GM12864 (cell line): ENCODE results near the gene PHTF2.

Source experiments
- DNase-seq: peaks from one replicate; pipeline ENCODE4 v3.0.0-alpha.2; 2011; ENCODE audit warnings: low read depth
- H3K4me3 ChIP-seq: 2 replicates; pipeline ENCODE4 v1.5.1; 2011; ENCODE audit warnings: mild to moderate bottlenecking, low read depth, low read length, control low read depth
- CTCF ChIP-seq: IDR thresholded peaks from 2 replicates; pipeline ENCODE4 v1.5.1; 2011; ENCODE audit warnings: low read depth, mild to moderate bottlenecking, moderate library complexity, low read length, control low read depth, inconsistent platforms; ENCODE audit errors: missing control alignments

PHTF2 gene

GRCh38 chr7:77798394-77799077, at the start of gene PHTF2, which contains the start of gene TMEM60:
PHTF2 (plus strand) TSS chr7:77798773.
TMEM60 (minus strand) TSS chr7:77798434; CDS start chr7:77794373, 4,061 bp downstream.
- TF ChIP-seq CTCF, result peak; percentile 59
- peak; percentile 98 for DNase-seq
- peak within 1 kb of the TSS; percentile 97 for H3K4me3 ChIP-seq

GRCh38 chr7:77752016-77752415, 46.6 kb upstream of the PHTF2 start:
- no peak for TF ChIP-seq CTCF
- no peak for DNase-seq
- no peak overlapping the region for H3K4me3 ChIP-seq

GRCh38 chr7:77753173-77753572, 45.4 kb upstream of the PHTF2 start:
- H3K4me3 ChIP-seq, result no peak overlapping the region
- no peak for TF ChIP-seq CTCF
- no peak for DNase-seq

GRCh38 chr7:77757589-77757988, 41.0 kb upstream of the PHTF2 start:
- no peak for TF ChIP-seq CTCF
- no peak overlapping the region for H3K4me3 ChIP-seq
- peak; percentile 47 for DNase-seq

- DNase-seq, result peak; percentile 50
- H3K4me3 ChIP-seq, result no peak overlapping the region
- TF ChIP-seq CTCF, result peak; percentile 66
Observed at GRCh38 chr7:77759294-77759889, 39.2 kb upstream of the PHTF2 start.

- no peak for TF ChIP-seq CTCF
- no peak overlapping the region for H3K4me3 ChIP-seq
- no peak for DNase-seq
Observed at GRCh38 chr7:77760809-77761453, 37.6 kb upstream of the PHTF2 start.
